K562 (cell line): ENCODE measurements around the gene EOLA1.
"Not testable (repeated sequence)": the region's sequence is repeated elsewhere in the genome, so short reads cannot be mapped to it uniquely, and the experiment has no call there.

Source experiments
- BHLHE40 ChIP-seq: IDR thresholded peaks from 2 replicates; pipeline ENCODE4 v1.6.1; 2011; ENCODE audit warnings: low read length, improper control_type of control experiment
- EP300 ChIP-seq: IDR thresholded peaks from 2 replicates; pipeline ENCODE4 v1.6.1; 2012; ENCODE audit warnings: low read length, improper control_type of control experiment
- SREBF1 ChIP-seq: fragments of 150-350 bp; IDR thresholded peaks from 2 replicates; pipeline ENCODE4 v1.6.1; 2014; ENCODE audit warnings: antibody characterized with exemption, low read depth, low read length, borderline replicate concordance

GRCh38 chrX:149551245-149551938 is 10.6 kb downstream of the EOLA1 start:
- not testable (repeated sequence) for TF ChIP-seq BHLHE40, EP300, SREBF1
